GM23338 (cell line): ENCODE measurements around the gene COLQ. TPM values are rescaled to one million over a fixed set of nuclear protein-coding genes. Genes with fewer than 3 reads are reported as not detected.

Source experiments
- ATAC-seq: fragments of 200-7000 bp; cut with Tn5 transposase; 3 replicates; pipeline ENCODE4 v1.9.1; 2020
- DNase-seq: peaks from one replicate; pipeline ENCODE4 v3.0.0-alpha.2; 2015; ENCODE audit warnings: low spot score
- H2AFZ ChIP-seq: fragments of 200-600 bp; sonication (generic); 2 replicates; pipeline ENCODE4 v1.8.0; 2016; ENCODE audit warnings: antibody characterized with exemption, mild to moderate bottlenecking, moderate library complexity
- H3F3A ChIP-seq: fragments of 200-600 bp; sonication (generic); replicated peaks from 2 replicates; pipeline ENCODE4 v1.8.0; 2017; ENCODE audit warnings: antibody characterized with exemption, mixed run types, low read depth
- H3K27ac ChIP-seq: fragments of 200-600 bp; sonication (generic); 2 replicates; pipeline ENCODE4 v1.6.1; 2016; ENCODE audit warnings: low read depth
- H3K27me3 ChIP-seq: fragments of 200-600 bp; sonication (generic); 2 replicates; pipeline ENCODE4 v1.8.0; 2016; ENCODE audit warnings: mild to moderate bottlenecking, mixed run types, moderate library complexity; ENCODE audit not compliant: insufficient read depth
- H3K36me3 ChIP-seq: fragments of 200-600 bp; sonication (generic); 2 replicates; pipeline ENCODE4 v1.8.0; 2016; ENCODE audit warnings: mild to moderate bottlenecking; ENCODE audit not compliant: insufficient read depth
- H3K4me1 ChIP-seq: fragments of 200-600 bp; sonication (generic); 2 replicates; pipeline ENCODE4 v1.8.0; 2016; ENCODE audit warnings: mild to moderate bottlenecking, moderate library complexity; ENCODE audit not compliant: insufficient read depth
- H3K4me2 ChIP-seq: fragments of 200-600 bp; sonication (generic); 2 replicates; pipeline ENCODE4 v1.7.1; 2017; ENCODE audit warnings: mixed run types
- H3K4me3 ChIP-seq: fragments of 200-600 bp; sonication (generic); 2 replicates; pipeline ENCODE4 v1.6.1; 2016; ENCODE audit warnings: mixed run types
- H3K79me2 ChIP-seq: fragments of 200-600 bp; sonication (generic); replicated peaks from 2 replicates; pipeline ENCODE4 v1.8.0; 2017; ENCODE audit warnings: mild to moderate bottlenecking; ENCODE audit not compliant: insufficient read depth
- H3K9me2 ChIP-seq: fragments of 200-600 bp; sonication (generic); 2 replicates; pipeline ENCODE4 v1.8.0; 2017; ENCODE audit not compliant: insufficient read depth
- H4K20me1 ChIP-seq: fragments of 200-600 bp; sonication (generic); replicated peaks from 2 replicates; pipeline ENCODE4 v1.8.0; 2017; ENCODE audit warnings: mild to moderate bottlenecking; ENCODE audit not compliant: insufficient read depth
- H3K27ac Mint-ChIP-seq: 2 replicates; pipeline ENCODE4 v1.8.0; 2020; ENCODE audit warnings: inconsistent platforms, mild to moderate bottlenecking, moderate library complexity, mixed read lengths
- H3K27me3 Mint-ChIP-seq: 3 replicates; pipeline ENCODE4 v1.8.0; 2022; ENCODE audit warnings: low read depth, mild to moderate bottlenecking, moderate library complexity, mixed read lengths, inconsistent platforms; ENCODE audit not compliant: insufficient read depth, poor library complexity
- H3K36me3 Mint-ChIP-seq: 3 replicates; pipeline ENCODE4 v1.8.0; 2021; ENCODE audit warnings: low read depth, mild to moderate bottlenecking, inconsistent platforms, moderate library complexity, mixed read lengths
- H3K4me1 Mint-ChIP-seq: 3 replicates; pipeline ENCODE4 v1.8.0; 2020; ENCODE audit warnings: mild to moderate bottlenecking, inconsistent platforms, mixed read lengths
- H3K4me3 Mint-ChIP-seq: 3 replicates; pipeline ENCODE4 v1.8.0; 2021; ENCODE audit warnings: moderate library complexity, mild to moderate bottlenecking, inconsistent platforms, mixed read lengths
- H3K9me3 Mint-ChIP-seq: 3 replicates; pipeline ENCODE4 v1.8.0; 2020; ENCODE audit warnings: moderate library complexity, mild to moderate bottlenecking, inconsistent platforms, mixed read lengths
- CREB1 ChIP-seq: fragments of 250-450 bp; sonication (Bioruptor Pico); IDR thresholded peaks from 2 replicates; pipeline ENCODE4 v1.5.0; 2020; ENCODE audit warnings: low read depth, mild to moderate bottlenecking, moderate library complexity
- CTCF ChIP-seq, 2 experiments: fragments of 200-600 bp in 1 of 2; sonication (generic) in 1 of 2; conservative IDR thresholded peaks; 2 replicates each; pipeline versions ENCODE4 v1.5.1 to v1.6.1; 2016 to 2017; ENCODE audit warnings: antibody characterized with exemption in 2 of 2, low read depth in 2 of 2, mild to moderate bottlenecking in 2 of 2, moderate library complexity in 1 of 2
- ETS1 ChIP-seq: IDR thresholded peaks from 2 replicates; pipeline ENCODE4 v1.6.1; 2016; ENCODE audit warnings: antibody characterized with exemption
- EZH2 ChIP-seq: fragments of 200-600 bp; sonication (generic); IDR thresholded peaks from one replicate; pipeline ENCODE4 v1.8.0; 2017; ENCODE audit warnings: antibody characterized with exemption, mild to moderate bottlenecking, low read depth; ENCODE audit not compliant: unreplicated experiment
- EZH2phosphoT487 ChIP-seq: fragments of 200-600 bp; sonication (generic); IDR thresholded peaks from one replicate; pipeline ENCODE4 v1.8.1; 2018; ENCODE audit warnings: antibody characterized with exemption; ENCODE audit not compliant: unreplicated experiment
- JUNB ChIP-seq: IDR thresholded peaks from one replicate; pipeline ENCODE4 v1.6.1; 2016; ENCODE audit warnings: antibody characterized with exemption; ENCODE audit not compliant: unreplicated experiment
- NANOG ChIP-seq: IDR thresholded peaks from 2 replicates; pipeline ENCODE4 v1.6.1; 2016; ENCODE audit warnings: antibody characterized with exemption, borderline replicate concordance
- POLR2AphosphoS5 ChIP-seq: IDR thresholded peaks from 2 replicates; pipeline ENCODE4 v1.6.1; 2016; ENCODE audit warnings: antibody characterized with exemption, low read depth
- REST ChIP-seq: IDR thresholded peaks from one replicate; pipeline ENCODE4 v1.6.1; 2018; ENCODE audit warnings: antibody characterized with exemption; ENCODE audit not compliant: unreplicated experiment
- STAT1 ChIP-seq: IDR thresholded peaks from one replicate; pipeline ENCODE4 v1.6.1; 2016; ENCODE audit warnings: antibody characterized with exemption; ENCODE audit not compliant: unreplicated experiment
- ZNF114 ChIP-seq: fragments of 250-450 bp; sonication (Bioruptor Pico); IDR thresholded peaks from 2 replicates; pipeline ENCODE4 v1.5.0; 2020; ENCODE audit warnings: mild to moderate bottlenecking, moderate library complexity
- ZNF331 ChIP-seq: fragments of 250-450 bp; sonication (Bioruptor Pico); IDR thresholded peaks from 2 replicates; pipeline ENCODE4 v1.5.0; 2020; ENCODE audit warnings: low read depth, mild to moderate bottlenecking, moderate library complexity
- ZNF462 ChIP-seq: fragments of 250-450 bp; sonication (Bioruptor Pico); IDR thresholded peaks from 2 replicates; pipeline ENCODE4 v1.5.0; 2020; ENCODE audit warnings: mild to moderate bottlenecking, moderate library complexity
- polyA plus RNA-seq: library from polyadenylated mRNA; unstranded; fragments of >200 nt; fragmentation: Nextera tagmentation; extraction: Ambion mirVana; gene quantifications from 2 replicates; pipeline ENCODE4 v1.2.1, GENCODE V29; 2016
- total RNA-seq: library from RNA; depleted of rRNA; stranded (reverse); fragments of >200 nt; shearing (Covaris generic); gene quantifications from 2 replicates; pipeline ENCODE4 v1.2.3, GENCODE V29; 2014

Gene COLQ
- total and polyA plus RNA-seq, 2 experiments from 2014 or later, result 0.78 to 2.0 TPM

- no peaks in the 10 kb centered on the region for H3K4me1 ChIP-seq
- Mint-ChIP-seq H3K4me1 (no peaks in the 10 kb centered on the region), H3K27ac (no peak overlapping the region), H3K36me3 (no peaks in the 10 kb centered on the region), H3K27me3 (peaks cover under 1% of the 10 kb centered on the region), H3K9me3 (no peaks in the 10 kb centered on the region), H3K4me3 (no peak overlapping the region)
- no peak overlapping the region for H3K4me2 ChIP-seq
- TF ChIP-seq ZNF462 (CRISPR knock-in tag), result no peak
- TF ChIP-seq CTCF (conservative IDR thresholded peaks at IDR 0.05; ENCODE audit: low read depth in 2 of 2), result no peak
- no peak for TF ChIP-seq POLR2AphosphoS5
- TF ChIP-seq NANOG, result no peak
- no peak for TF ChIP-seq STAT1
- no peak for TF ChIP-seq JUNB
- TF ChIP-seq EZH2, result no peak
- no peak for TF ChIP-seq ZNF114 (CRISPR knock-in tag)
- TF ChIP-seq EZH2phosphoT487, result no peak
- no peak for TF ChIP-seq ZNF331 (CRISPR knock-in tag)
- TF ChIP-seq CREB1, result no peak
- no peak for TF ChIP-seq REST
- no peak for TF ChIP-seq ETS1
- H3K36me3 ChIP-seq, result no peaks in the 10 kb centered on the region
- H3K9me2 ChIP-seq, result no peaks in the 10 kb centered on the region
- H2AFZ ChIP-seq, result no peak overlapping the region
- DNase-seq (no peak), ATAC-seq (no peak)
- H3F3A ChIP-seq, result no peaks in the 10 kb centered on the region
- no peak overlapping the region for H3K4me3 ChIP-seq
- H4K20me1 ChIP-seq, result no peaks in the 10 kb centered on the region
- H3K27me3 ChIP-seq, result no peaks in the 10 kb centered on the region
- H3K79me2 ChIP-seq, result no peaks in the 10 kb centered on the region
- H3K27ac ChIP-seq, result no peak overlapping the region
These were observed 65.2 kb downstream of the COLQ start for GRCh38 chr3:15456321-15456720.
